HG03460 (cell line): ENCODE data around the gene NMU.
"Not testable (repeated sequence)": the region's sequence is repeated elsewhere in the genome, so short reads cannot be mapped to it uniquely, and the experiment has no call there.

Experiments used
- ATAC-seq: cut with Tn5 transposase; IDR thresholded peaks from one replicate; pipeline ENCODE4 v1.9.1; 2021; ENCODE audit not compliant: unreplicated experiment

NMU gene

GRCh38 chr4:55625835-55626234 is 10.3 kb downstream of the NMU start:
- ATAC-seq = no peak

- not testable (repeated sequence) for ATAC-seq
Measured at GRCh38 chr4:55624063-55624462, 12.0 kb downstream of the NMU start.

GRCh38 chr4:55618546-55619143 is 17.5 kb downstream of the NMU start:
- ATAC-seq = no peak

GRCh38 chr4:55617587-55618197 is 18.4 kb downstream of the NMU start:
- ATAC-seq = peak; percentile 88

- no peak for ATAC-seq
Measured at GRCh38 chr4:55615008-55615407, 21.1 kb downstream of the NMU start.

- ATAC-seq = no peak
Measured at GRCh38 chr4:55613621-55614020, 22.5 kb downstream of the NMU start.

- ATAC-seq = no peak
Measured at GRCh38 chr4:55612341-55612740, 23.8 kb downstream of the NMU start.

- ATAC-seq = no peak
Measured at GRCh38 chr4:55611358-55612059, 24.6 kb downstream of the NMU start.

GRCh38 chr4:55610381-55610780 is 25.7 kb downstream of the NMU start:
- no peak for ATAC-seq

- no peak for ATAC-seq
Measured at GRCh38 chr4:55609393-55609866, 26.7 kb downstream of the NMU start.

- ATAC-seq = no peak
Measured at GRCh38 chr4:55608591-55608990, 27.5 kb downstream of the NMU start.

GRCh38 chr4:55604996-55605395 is 31.1 kb downstream of the NMU start:
- ATAC-seq = no peak

GRCh38 chr4:55600640-55601039 is 35.5 kb downstream of the NMU start:
- no peak for ATAC-seq

GRCh38 chr4:55598641-55599040 is 37.5 kb downstream of the NMU start:
- ATAC-seq = no peak

GRCh38 chr4:55592014-55592413 is 44.1 kb downstream of the NMU start, which contains the start of gene PDCL2:
Gene PDCL2 (minus strand): TSS chr4:55592245. CDS start chr4:55592109, 136 bp downstream.
- no peak for ATAC-seq

- no peak for ATAC-seq
Measured at GRCh38 chr4:55588160-55588559, 47.9 kb downstream of the NMU start.

- ATAC-seq = not testable (repeated sequence)
Measured at GRCh38 chr4:55582773-55583172, 53.3 kb downstream of the NMU start.

- ATAC-seq = no peak
Measured at GRCh38 chr4:55578341-55579010, 57.6 kb downstream of the NMU start.

- no peak for ATAC-seq
Measured at GRCh38 chr4:55575513-55575912, 60.6 kb downstream of the NMU start.

GRCh38 chr4:55574252-55574651 is 61.8 kb downstream of the NMU start:
- ATAC-seq = no peak

- ATAC-seq = no peak
Measured at GRCh38 chr4:55571806-55572205, 64.3 kb downstream of the NMU start.
